CD4-positive, alpha-beta T cell treated with Interleukin-17A for 4 hours (primary cell): ENCODE measurements around the gene TAF10.

ENCODE experiments used
- DNase-seq: peaks from one replicate; pipeline ENCODE4 v3.0.0-alpha.2; 2020; ENCODE audit warnings: mixed read lengths

The TAF10 gene

GRCh38 chr11:6612213-6613041 lies at the start of gene TAF10:
Gene TAF10, minus strand, starts transcription at chr11:6612216. Its CDS starts 27 bp downstream, at chr11:6612189.
- peak; percentile 98 for DNase-seq

GRCh38 chr11:6660712-6661111 lies 48.7 kb upstream of the TAF10 start:
- DNase-seq = no peak

GRCh38 chr11:6658647-6659046 lies 46.6 kb upstream of the TAF10 start:
- no peak for DNase-seq

GRCh38 chr11:6657346-6657745 lies 45.3 kb upstream of the TAF10 start:
- no peak for DNase-seq

- DNase-seq = no peak
These were observed 44.9 kb upstream of the TAF10 start for GRCh38 chr11:6656936-6657335.

GRCh38 chr11:6656584-6656915 lies 44.5 kb upstream of the TAF10 start:
- no peak for DNase-seq

- peak; percentile 68 for DNase-seq
These were observed 44.0 kb upstream of the TAF10 start, which contains the start of gene DCHS1 for GRCh38 chr11:6655790-6656583. Gene DCHS1, minus strand, starts transcription at chr11:6655809. Its CDS starts 14,196 bp downstream, at chr11:6641613.

- peak; percentile 56 for DNase-seq
These were observed 43.2 kb upstream of the TAF10 start for GRCh38 chr11:6655020-6655789.

GRCh38 chr11:6654281-6655019 lies 42.4 kb upstream of the TAF10 start:
- DNase-seq = no peak

GRCh38 chr11:6653656-6654055 lies 41.6 kb upstream of the TAF10 start:
- no peak for DNase-seq

GRCh38 chr11:6653097-6653496 lies 41.1 kb upstream of the TAF10 start:
- no peak for DNase-seq

- DNase-seq = no peak
These were observed 40.2 kb upstream of the TAF10 start for GRCh38 chr11:6652182-6652581.

- peak; percentile 52 for DNase-seq
These were observed 39.0 kb upstream of the TAF10 start for GRCh38 chr11:6650980-6651379.

- no peak for DNase-seq
These were observed 38.1 kb upstream of the TAF10 start for GRCh38 chr11:6650104-6650503.

GRCh38 chr11:6648501-6648900 lies 36.5 kb upstream of the TAF10 start:
- DNase-seq = no peak

- no peak for DNase-seq
These were observed 35.8 kb upstream of the TAF10 start for GRCh38 chr11:6647836-6648235.

GRCh38 chr11:6646918-6647679 lies 35.1 kb upstream of the TAF10 start:
- peak; percentile 62 for DNase-seq

GRCh38 chr11:6646576-6646917 lies 34.5 kb upstream of the TAF10 start:
- DNase-seq = no peak

- DNase-seq = no peak
These were observed 34.1 kb upstream of the TAF10 start for GRCh38 chr11:6646071-6646470.

GRCh38 chr11:6642957-6643356 lies 30.9 kb upstream of the TAF10 start:
- DNase-seq = no peak

GRCh38 chr11:6640985-6641701 lies 29.1 kb upstream of the TAF10 start:
- DNase-seq = no peak
